GM18868 (cell line): ENCODE results near the gene TTC21B.
"Not testable (repeated sequence)": the region's sequence is repeated elsewhere in the genome, so short reads cannot be mapped to it uniquely, and the experiment has no call there.

Source experiments
- ATAC-seq: cut with Tn5 transposase; IDR thresholded peaks from one replicate; pipeline ENCODE4 v1.9.1; 2021; ENCODE audit warnings: mild to moderate bottlenecking, moderate library complexity; ENCODE audit not compliant: unreplicated experiment

The TTC21B gene

DNA sequence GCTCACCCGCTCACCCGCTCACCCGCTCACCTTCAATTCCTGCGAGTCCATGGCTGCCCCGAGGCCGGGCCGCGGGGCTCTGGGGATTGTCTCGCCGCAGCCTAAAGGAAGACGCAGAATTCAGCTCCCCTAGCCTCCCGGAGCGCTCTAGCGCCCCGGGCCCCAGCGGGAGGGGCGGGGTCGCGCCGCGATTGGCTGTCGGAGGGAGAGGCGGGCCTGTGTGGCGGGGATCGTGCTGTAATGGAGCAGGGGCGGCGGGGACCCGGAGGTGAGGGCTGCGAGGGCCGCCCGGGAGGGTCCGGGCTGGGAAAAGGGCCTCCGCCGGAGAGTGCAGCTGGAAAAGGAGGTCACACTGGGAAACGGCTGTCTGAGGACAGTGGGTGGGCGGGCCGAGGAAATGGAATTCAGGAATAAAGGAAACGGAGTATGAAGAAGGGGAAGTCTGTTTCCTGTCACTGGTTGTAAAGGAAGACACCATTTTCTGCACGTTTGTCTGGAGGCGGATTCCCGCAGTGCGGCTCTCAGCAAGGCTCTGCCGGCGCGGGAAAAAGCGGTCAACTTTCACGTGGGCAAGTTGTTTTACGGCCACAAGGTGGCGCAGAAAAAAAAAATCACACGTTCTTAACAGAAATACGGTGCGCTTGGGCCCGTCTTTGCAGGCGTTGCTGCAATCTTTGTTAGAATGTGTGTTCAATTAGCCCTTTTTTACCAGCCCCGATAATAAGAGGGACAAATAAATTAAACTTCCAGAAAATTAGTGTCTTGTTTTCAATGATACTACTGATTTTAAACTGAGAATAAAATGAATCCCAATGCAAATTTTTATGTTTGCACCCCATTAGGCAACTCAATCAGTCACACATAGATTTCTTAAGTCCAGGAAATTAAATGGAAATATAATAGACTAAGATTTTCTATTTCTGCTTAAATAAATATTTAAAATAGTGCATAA is at the start of gene TTC21B:
TSS of gene TTC21B (minus strand) at position 122 of the 952 bp plus-strand sequence. CDS start at position 51, 71 bp downstream.
- ATAC-seq, result peak; percentile 95

GRCh38 chr2:166000401-166000800 is 46.8 kb upstream of the TTC21B start:
- no peak for ATAC-seq

DNA sequence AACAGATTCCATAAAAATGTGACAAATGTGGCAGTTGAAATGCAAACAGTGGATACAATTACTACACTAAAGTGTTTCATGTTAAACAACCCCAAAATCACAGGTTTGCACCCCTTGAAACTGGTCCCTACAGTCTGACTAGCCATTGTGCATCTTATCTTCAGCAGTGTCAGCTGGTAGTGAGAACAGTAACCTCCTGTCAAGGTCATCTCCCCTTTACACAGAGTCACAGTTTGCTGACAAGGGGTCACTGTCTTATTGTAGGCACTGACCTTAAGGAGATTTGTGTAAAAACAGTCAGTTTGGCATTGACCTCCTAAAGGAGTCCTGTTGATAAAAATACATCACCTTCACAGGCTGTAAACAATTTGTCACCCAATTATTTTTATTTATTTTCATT is 37.3 kb upstream of the TTC21B start:
- no peak for ATAC-seq

GRCh38 chr2:165989851-165990250 is 36.3 kb upstream of the TTC21B start:
- no peak for ATAC-seq

GRCh38 chr2:165985120-165985519 is 31.5 kb upstream of the TTC21B start:
- ATAC-seq, result no peak

DNA sequence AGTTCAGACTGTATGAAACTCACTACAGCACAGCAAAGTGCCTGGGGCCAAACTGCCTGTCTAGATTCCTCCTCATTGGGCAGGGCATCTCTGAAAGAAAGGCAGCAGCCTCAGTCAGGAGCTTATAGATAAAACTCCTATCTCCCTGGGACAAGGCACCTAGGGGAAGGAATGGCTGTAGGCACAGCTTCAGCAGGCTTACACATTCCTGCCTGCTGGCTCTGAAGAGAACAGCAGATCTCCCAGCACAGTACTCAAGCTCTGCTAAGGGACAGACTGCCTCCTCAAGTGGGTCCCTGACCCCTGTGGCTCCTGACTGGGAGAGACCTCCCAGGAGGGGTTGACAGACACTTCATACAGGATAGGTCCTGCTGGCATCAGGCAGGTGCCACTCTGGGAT is 18.6 kb upstream of the TTC21B start:
- not testable (repeated sequence) for ATAC-seq

GRCh38 chr2:165970663-165971062 is 17.1 kb upstream of the TTC21B start:
- peak; percentile 53 for ATAC-seq

- no peak for ATAC-seq
Observed at GRCh38 chr2:165969227-165969626, 15.7 kb upstream of the TTC21B start.

DNA sequence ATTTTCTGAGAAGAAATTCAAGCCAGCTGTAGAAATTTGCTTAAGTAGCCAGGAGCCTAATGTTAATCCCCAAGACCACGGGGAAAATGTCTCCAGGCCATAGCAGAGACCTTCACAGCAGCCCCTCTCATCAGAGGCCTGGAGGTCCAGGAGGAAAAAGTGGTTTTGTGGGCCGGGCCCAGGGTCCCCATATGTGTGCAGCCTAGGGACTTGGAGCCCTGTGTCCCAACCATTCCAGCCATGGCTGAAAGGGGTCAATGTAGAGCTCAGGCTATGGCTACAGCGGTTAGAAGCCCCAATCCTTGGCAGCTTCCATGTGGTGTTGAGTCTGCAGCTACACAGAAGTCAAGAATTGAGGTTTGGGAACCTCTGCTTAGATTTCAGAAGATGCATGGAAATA is 14.2 kb upstream of the TTC21B start:
- ATAC-seq, result no peak

DNA sequence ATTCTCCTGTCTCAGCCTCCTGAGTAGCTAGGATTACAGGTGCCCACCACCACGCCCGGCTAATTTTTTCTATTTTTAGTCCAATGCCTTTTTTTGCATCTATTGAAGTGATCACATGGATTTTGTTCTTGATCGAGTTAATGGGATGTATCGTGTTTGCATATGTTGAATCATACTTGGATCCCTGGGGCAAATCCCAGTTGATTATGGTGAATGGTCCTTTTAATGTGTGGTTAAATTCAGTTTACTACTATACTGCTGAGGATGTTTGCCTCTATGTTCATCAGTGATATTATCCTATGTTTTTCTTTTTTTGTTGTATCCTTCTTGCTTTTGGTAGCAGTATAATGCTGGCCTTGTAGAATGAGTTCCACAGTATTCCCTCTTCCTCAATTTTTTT is 8.2 kb upstream of the TTC21B start:
- ATAC-seq, result no peak

GRCh38 chr2:165959371-165959770 is 5.8 kb upstream of the TTC21B start:
- ATAC-seq, result no peak

DNA sequence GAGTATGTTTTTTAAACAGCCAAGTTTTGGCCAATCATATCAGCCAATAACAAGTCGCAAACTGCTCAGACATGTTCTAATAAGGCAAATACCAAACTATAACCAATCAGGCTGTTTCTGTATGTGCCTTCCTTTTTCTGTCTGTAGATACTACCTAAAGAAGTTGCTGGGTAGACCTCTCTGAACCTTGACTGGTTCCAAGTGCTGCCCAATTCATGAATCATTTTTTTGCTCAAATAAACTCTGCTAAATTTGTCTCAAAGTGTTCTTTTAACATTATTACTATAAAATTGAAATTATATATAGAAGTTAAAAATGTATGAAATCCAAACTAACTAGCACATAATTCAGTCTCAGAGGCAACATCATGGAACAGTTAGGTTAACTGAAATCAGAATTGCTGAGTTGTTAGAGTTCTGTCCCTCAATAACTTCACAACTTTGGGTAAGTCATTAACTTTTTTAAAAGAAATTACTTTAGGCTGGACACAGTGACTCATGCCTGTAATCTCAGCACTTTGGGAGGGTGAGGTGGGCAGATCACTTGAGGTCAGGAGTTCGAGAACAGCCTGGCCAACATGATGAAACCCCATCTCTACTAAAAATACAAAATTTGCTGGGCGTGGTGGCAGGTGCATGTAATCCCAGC is 4.9 kb upstream of the TTC21B start:
- no peak for ATAC-seq

GRCh38 chr2:165957030-165957675 is 3.6 kb upstream of the TTC21B start:
- no peak for ATAC-seq

GRCh38 chr2:165953306-165953654 is 296 bp downstream of the TTC21B start:
- peak; percentile 36 for ATAC-seq

DNA sequence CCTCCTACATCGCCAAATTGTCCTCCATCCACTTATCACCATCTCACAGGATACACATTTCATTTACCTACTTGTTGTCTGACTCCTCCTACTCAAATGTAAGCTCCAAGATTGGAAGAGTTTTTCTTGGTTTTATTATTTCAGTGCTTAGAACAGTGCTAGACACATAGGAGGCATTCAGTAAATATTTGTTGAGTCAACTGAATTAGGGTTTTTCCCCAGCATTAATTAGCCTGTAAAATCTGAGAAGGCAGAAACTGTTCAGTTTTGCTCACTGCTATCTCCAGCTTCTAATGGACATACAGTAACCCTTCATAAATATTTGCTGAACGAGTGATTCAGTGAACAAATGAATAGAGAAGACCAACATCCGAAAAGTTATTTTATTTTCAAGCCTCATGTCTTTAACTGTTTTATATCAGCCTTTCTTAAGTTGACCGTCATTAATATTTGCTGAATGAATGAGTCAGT is 800 bp downstream of the TTC21B start:
- peak; percentile 6 for ATAC-seq

DNA sequence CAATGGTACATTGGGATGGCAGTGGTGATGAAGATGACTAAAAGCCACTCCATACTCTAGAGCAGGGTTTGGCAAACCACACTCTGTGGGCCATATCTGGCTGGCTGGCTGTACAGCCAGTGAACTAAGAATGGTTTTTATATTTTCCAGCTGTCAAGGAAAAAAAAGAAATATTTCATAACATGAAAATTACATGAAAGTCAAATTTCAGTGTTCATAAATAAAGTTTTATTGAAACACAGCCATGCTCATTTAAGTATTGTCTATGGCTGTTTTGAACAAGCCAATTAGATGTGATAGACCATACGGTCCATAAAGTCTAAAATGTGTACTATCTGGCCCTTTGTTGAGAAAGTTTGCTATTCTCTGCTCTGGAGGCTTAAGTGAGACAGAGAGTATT is 1.5 kb downstream of the TTC21B start:
- ATAC-seq, result no peak

DNA sequence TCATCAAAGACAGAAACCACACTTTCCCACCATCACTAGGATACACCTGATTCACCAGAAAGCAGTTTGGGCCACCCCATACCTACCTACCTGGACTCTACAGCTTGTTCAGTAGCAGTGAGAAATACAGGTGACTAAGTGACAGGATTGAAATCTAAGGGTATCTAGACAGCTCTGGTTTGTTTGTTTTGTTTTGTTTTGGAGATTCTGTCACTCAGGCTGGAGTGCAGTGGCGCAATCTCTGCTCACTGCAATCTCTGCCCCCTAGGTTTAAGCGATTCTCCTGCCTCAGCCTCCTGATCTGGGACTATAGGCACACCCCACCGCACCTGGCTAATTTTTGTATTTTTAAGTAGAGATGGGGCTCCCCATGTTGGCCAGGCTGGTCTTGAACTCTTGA is 3.1 kb downstream of the TTC21B start:
- no peak for ATAC-seq

- ATAC-seq, result no peak
Observed at GRCh38 chr2:165941827-165942226, 11.7 kb downstream of the TTC21B start.

DNA sequence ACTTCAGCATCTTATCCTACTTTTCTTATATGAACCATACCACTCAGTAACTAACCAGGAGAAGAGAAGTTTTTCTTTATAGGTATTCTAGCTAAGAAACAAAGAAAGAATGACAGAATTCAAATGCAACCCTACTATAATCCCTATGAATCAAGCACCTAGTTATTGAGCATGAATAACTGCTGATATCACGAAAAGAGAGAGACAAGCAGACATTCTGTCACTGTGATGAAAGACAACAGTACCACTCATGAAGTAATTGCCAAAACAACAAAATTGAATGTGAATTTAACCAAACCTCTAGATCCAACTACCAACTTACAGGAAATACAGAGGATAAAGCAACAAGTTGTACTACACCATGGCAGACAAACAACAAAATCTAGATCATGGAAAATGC is 15.3 kb downstream of the TTC21B start:
- ATAC-seq, result no peak

- no peak for ATAC-seq
Observed at GRCh38 chr2:165933211-165933910, 20.2 kb downstream of the TTC21B start.

DNA sequence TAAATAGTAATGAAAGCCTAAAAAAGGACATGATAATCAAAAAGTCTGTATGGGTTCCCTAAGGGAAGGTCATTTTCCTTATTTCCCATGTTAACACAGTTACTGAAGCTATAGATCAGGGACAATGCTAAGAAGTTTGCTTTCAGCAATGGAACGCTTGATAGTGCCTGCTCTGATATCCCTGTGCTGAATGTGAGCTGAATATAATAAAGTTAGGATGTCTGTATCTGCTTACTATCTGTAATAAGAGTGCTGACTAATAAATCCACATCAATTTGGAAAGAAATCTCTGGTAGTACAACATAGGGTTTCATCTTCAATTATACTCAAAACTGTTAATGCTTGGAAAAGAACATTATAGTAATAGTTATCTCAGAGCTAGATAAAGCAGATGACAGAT is 25.8 kb downstream of the TTC21B start:
- no peak for ATAC-seq
